ENCODE data around the gene CCDC102B. TPM values are rescaled to one million over a fixed set of nuclear protein-coding genes. Genes with fewer than 3 reads are reported as not detected.

CCDC102B gene
- total RNA-seq, 1 experiment from 2014 or later, result 0.92 TPM

DNA sequence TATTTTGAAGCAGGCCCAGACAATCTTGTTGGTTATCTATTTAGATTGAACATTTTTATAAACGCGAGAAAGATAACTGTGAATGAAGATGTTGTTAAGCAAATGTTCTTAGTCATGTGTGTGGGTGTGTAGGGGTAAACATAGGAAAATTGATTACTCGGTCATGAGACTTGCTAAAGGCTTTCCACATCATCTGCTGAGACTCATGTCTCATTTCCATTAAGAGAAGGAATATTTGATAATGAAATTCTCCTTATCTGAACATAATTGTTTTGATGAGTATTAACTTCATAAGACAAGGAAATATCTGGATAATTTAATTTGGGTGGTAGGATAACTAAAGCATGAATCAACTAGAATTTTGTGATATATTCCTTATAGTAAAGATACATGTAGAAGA is 19.7 kb downstream of the CCDC102B start:
- TF ChIP-seq, protein P1, sequence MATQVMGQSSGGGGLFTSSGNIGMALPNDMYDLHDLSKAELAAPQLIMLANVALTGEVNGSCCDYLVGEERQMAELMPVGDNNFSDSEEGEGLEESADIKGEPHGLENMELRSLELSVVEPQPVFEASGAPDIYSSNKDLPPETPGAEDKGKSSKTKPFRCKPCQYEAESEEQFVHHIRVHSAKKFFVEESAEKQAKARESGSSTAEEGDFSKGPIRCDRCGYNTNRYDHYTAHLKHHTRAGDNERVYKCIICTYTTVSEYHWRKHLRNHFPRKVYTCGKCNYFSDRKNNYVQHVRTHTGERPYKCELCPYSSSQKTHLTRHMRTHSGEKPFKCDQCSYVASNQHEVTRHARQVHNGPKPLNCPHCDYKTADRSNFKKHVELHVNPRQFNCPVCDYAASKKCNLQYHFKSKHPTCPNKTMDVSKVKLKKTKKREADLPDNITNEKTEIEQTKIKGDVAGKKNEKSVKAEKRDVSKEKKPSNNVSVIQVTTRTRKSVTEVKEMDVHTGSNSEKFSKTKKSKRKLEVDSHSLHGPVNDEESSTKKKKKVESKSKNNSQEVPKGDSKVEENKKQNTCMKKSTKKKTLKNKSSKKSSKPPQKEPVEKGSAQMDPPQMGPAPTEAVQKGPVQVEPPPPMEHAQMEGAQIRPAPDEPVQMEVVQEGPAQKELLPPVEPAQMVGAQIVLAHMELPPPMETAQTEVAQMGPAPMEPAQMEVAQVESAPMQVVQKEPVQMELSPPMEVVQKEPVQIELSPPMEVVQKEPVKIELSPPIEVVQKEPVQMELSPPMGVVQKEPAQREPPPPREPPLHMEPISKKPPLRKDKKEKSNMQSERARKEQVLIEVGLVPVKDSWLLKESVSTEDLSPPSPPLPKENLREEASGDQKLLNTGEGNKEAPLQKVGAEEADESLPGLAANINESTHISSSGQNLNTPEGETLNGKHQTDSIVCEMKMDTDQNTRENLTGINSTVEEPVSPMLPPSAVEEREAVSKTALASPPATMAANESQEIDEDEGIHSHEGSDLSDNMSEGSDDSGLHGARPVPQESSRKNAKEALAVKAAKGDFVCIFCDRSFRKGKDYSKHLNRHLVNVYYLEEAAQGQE (IDR thresholded peaks at IDR 0.05; ENCODE audit: insufficient read depth in 1 of 2, low read depth in 2 of 2, low read length in 1 of 2), result no peak
- TF ChIP-seq TCF7L2 (IDR thresholded peaks at IDR 0.05; ENCODE audit: low read depth, low read length) (no peak), POLR2AphosphoS5 (IDR thresholded peaks at IDR 0.05; ENCODE audit: low read depth, low read length) (no peak), SIN3A (IDR thresholded peaks at IDR 0.05; ENCODE audit: borderline replicate concordance, insufficient read depth, low read depth, low read length) (no peak)
- TF ChIP-seq, protein P2, sequence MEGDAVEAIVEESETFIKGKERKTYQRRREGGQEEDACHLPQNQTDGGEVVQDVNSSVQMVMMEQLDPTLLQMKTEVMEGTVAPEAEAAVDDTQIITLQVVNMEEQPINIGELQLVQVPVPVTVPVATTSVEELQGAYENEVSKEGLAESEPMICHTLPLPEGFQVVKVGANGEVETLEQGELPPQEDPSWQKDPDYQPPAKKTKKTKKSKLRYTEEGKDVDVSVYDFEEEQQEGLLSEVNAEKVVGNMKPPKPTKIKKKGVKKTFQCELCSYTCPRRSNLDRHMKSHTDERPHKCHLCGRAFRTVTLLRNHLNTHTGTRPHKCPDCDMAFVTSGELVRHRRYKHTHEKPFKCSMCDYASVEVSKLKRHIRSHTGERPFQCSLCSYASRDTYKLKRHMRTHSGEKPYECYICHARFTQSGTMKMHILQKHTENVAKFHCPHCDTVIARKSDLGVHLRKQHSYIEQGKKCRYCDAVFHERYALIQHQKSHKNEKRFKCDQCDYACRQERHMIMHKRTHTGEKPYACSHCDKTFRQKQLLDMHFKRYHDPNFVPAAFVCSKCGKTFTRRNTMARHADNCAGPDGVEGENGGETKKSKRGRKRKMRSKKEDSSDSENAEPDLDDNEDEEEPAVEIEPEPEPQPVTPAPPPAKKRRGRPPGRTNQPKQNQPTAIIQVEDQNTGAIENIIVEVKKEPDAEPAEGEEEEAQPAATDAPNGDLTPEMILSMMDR (IDR thresholded peaks at IDR 0.05), result no peak
- Histone ChIP-seq H3K36me3 (ENCODE audit: control insufficient read depth, insufficient read depth, low read length) (no peaks in the 10 kb centered on the region), H3K4me3 (ENCODE audit: low read depth in 2 of 2, low read length in 2 of 2) (no peak overlapping the region), H3K9me3 (ENCODE audit: control insufficient read depth, insufficient read depth, low read depth, low read length) (no peaks in the 10 kb centered on the region), H3K27me3 (ENCODE audit: control insufficient read depth, insufficient read depth, low read length) (no peaks in the 10 kb centered on the region), H3K27ac (ENCODE audit: low read length) (no peak overlapping the region), H3K4me1 (ENCODE audit: control insufficient read depth, insufficient read depth, low read length) (no peaks in the 10 kb centered on the region)
- ATAC-seq (no peak), DNase-seq (ENCODE audit: low read depth, low spot score) (no peak)
- ChIA-PET CTCF (no interaction called here), POLR2A (no interaction called here)
- in situ Hi-C loops (cut with HindIII; ENCODE audit: low pct_unique_long_range_greater_than_20kb, low sequenced_read_pairs), result no loop called here
- intact Hi-C loops (cut with micrococcal nuclease; ENCODE audit: unreplicated experiment), result no loop called here
- BruUV-seq (replicated peaks), result no TSS peak

DNA sequence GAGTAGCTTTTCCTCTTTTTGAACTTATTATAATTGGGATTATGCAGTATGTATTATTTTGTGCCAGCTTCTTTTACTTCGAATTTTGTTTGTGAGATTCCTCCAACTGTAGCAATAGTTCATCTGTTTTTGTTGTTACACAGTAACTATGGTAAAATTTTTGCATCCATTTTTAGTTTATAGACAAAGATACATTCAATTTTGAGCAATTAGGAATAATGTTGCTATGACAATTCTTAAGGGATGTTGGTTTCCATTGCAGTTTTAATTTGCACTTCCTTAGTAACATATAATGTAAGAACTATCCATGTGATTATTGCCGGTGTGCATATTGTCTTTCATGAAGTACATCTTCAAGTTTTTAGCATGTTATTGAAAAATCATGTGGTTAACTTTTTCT is 20.7 kb downstream of the CCDC102B start:
- ATAC-seq, result no peak
- CTCF ChIA-PET, result no interaction called here
- H3K4me1 ChIP-seq (ENCODE audit: control insufficient read depth, insufficient read depth, low read length), result no peaks in the 10 kb centered on the region
- no peaks in the 10 kb centered on the region for H3K9me3 ChIP-seq (ENCODE audit: control insufficient read depth, insufficient read depth, low read depth, low read length)
- TF ChIP-seq, protein P2 (IDR thresholded peaks at IDR 0.05), result no peak
- TF ChIP-seq, protein P1 (IDR thresholded peaks at IDR 0.05; ENCODE audit: insufficient read depth in 1 of 2, low read depth in 2 of 2, low read length in 1 of 2), result no peak
- TF ChIP-seq TCF7L2 (IDR thresholded peaks at IDR 0.05; ENCODE audit: low read depth, low read length) (no peak), POLR2AphosphoS5 (IDR thresholded peaks at IDR 0.05; ENCODE audit: low read depth, low read length) (no peak), SIN3A (IDR thresholded peaks at IDR 0.05; ENCODE audit: borderline replicate concordance, insufficient read depth, low read depth, low read length) (no peak)
- H3K27me3 ChIP-seq (ENCODE audit: control insufficient read depth, insufficient read depth, low read length), result no peaks in the 10 kb centered on the region
- no TSS peak for BruUV-seq (replicated peaks)
- intact Hi-C loops (cut with micrococcal nuclease; ENCODE audit: unreplicated experiment) (no loop called here), in situ Hi-C loops (cut with HindIII; ENCODE audit: low pct_unique_long_range_greater_than_20kb, low sequenced_read_pairs) (no loop called here)
- POLR2A ChIA-PET, result no interaction called here
- H3K27ac ChIP-seq (ENCODE audit: low read length), result no peak overlapping the region
- H3K4me3 ChIP-seq (ENCODE audit: low read depth in 2 of 2, low read length in 2 of 2), result no peak overlapping the region
- DNase-seq (ENCODE audit: low read depth, low spot score), result no peak
- H3K36me3 ChIP-seq (ENCODE audit: control insufficient read depth, insufficient read depth, low read length), result no peaks in the 10 kb centered on the region

Data from Panc1 (cell line).